ENCODE data around the gene GTPBP4. TPM values are rescaled to one million over a fixed set of nuclear protein-coding genes. Genes with fewer than 3 reads are reported as not detected.

The GTPBP4 gene
- total RNA-seq, 1 donor from 2014 or later = 106 TPM

GRCh38 chr10:983971-984655 lies 4.1 kb upstream of the GTPBP4 start:
- H4K20me1 ChIP-seq (ENCODE audit: insufficient read depth, low read length) = peaks cover 2% of the 10 kb centered on the region
- peaks cover 16% of the 10 kb centered on the region for H3K9me3 ChIP-seq (ENCODE audit: insufficient read depth, low read depth, low read length)
- DNase-seq (ENCODE audit: low read depth) (peak; percentile 55), FAIRE-seq (no peak)
- Mint-ChIP-seq H3K4me1 (ENCODE audit: low read depth, unreplicated experiment) (peaks cover 24% of the 10 kb centered on the region), H3K9me3 (ENCODE audit: unreplicated experiment) (peaks cover 12% of the 10 kb centered on the region), H3K36me3 (ENCODE audit: low read depth, unreplicated experiment) (peaks cover 19% of the 10 kb centered on the region), H3K27me3 (ENCODE audit: low read depth, unreplicated experiment) (no peaks in the 10 kb centered on the region), H3K4me3 (ENCODE audit: unreplicated experiment) (no peak overlapping the region), H3K27ac (ENCODE audit: unreplicated experiment) (peak overlapping the region; percentile 3)
- no peaks in the 10 kb centered on the region for H3K27me3 ChIP-seq (ENCODE audit: insufficient read depth, low read length)
- peaks cover 22% of the 10 kb centered on the region for H3K79me2 ChIP-seq (ENCODE audit: insufficient read depth, low read length)
- no peak overlapping the region for H2AFZ ChIP-seq (ENCODE audit: low read depth, low read length)
- peaks cover 23% of the 10 kb centered on the region for H3K4me1 ChIP-seq (ENCODE audit: insufficient read depth, low read length)
- TF ChIP-seq CTCF (IDR thresholded peaks at IDR 0.05; ENCODE audit: insufficient read depth, low read depth, low read length) (no peak), EZH2 (IDR thresholded peaks at IDR 0.05; ENCODE audit: insufficient read depth, low read length) (no peak)
- H3K4me3 ChIP-seq (ENCODE audit: insufficient read depth, low read depth, low read length) = no peak overlapping the region
- peak overlapping the region; percentile 9 for H3K4me2 ChIP-seq (ENCODE audit: low read length)
- H3K36me3 ChIP-seq (ENCODE audit: insufficient read depth, low read length) = no peaks in the 10 kb centered on the region
- H3K9ac ChIP-seq (ENCODE audit: low read length) = no peak overlapping the region
- H3K27ac ChIP-seq (ENCODE audit: low read depth, low read length) = peak overlapping the region; percentile 10

GRCh38 chr10:985361-985760 lies 2.9 kb upstream of the GTPBP4 start:
- peaks cover 28% of the 10 kb centered on the region for H3K4me1 Mint-ChIP-seq (ENCODE audit: low read depth, unreplicated experiment)

More at GRCh38 chr10:985361-985760, 2.9 kb upstream of the GTPBP4 start:
- no peaks in the 10 kb centered on the region for H3K27me3 ChIP-seq (ENCODE audit: insufficient read depth, low read length)
- Mint-ChIP-seq H3K36me3 (ENCODE audit: low read depth, unreplicated experiment) (peaks cover 25% of the 10 kb centered on the region), H3K9me3 (ENCODE audit: unreplicated experiment) (peaks cover 9% of the 10 kb centered on the region), H3K4me3 (ENCODE audit: unreplicated experiment) (no peak overlapping the region), H3K27me3 (ENCODE audit: low read depth, unreplicated experiment) (no peaks in the 10 kb centered on the region), H3K27ac (ENCODE audit: unreplicated experiment) (peak overlapping the region; percentile 26)
- H3K27ac ChIP-seq (ENCODE audit: low read depth, low read length) = peak overlapping the region; percentile 97
- H3K9me3 ChIP-seq (ENCODE audit: insufficient read depth, low read depth, low read length) = peaks cover 7% of the 10 kb centered on the region
- TF ChIP-seq CTCF (IDR thresholded peaks at IDR 0.05; ENCODE audit: insufficient read depth, low read depth, low read length) (no peak), EZH2 (IDR thresholded peaks at IDR 0.05; ENCODE audit: insufficient read depth, low read length) (no peak)
- H2AFZ ChIP-seq (ENCODE audit: low read depth, low read length) = no peak overlapping the region
- DNase-seq (ENCODE audit: low read depth) (no peak), FAIRE-seq (no peak)
- H3K79me2 ChIP-seq (ENCODE audit: insufficient read depth, low read length) = peaks cover 35% of the 10 kb centered on the region
- no peak overlapping the region for H3K4me3 ChIP-seq (ENCODE audit: insufficient read depth, low read depth, low read length)
- peaks cover 25% of the 10 kb centered on the region for H3K4me1 ChIP-seq (ENCODE audit: insufficient read depth, low read length)
- no peak overlapping the region for H3K9ac ChIP-seq (ENCODE audit: low read length)
- H3K36me3 ChIP-seq (ENCODE audit: insufficient read depth, low read length) = peaks cover 3% of the 10 kb centered on the region
- H4K20me1 ChIP-seq (ENCODE audit: insufficient read depth, low read length) = peaks cover 14% of the 10 kb centered on the region
- H3K4me2 ChIP-seq (ENCODE audit: low read length) = no peak overlapping the region
